Thyroid gland (tissue), 4 donors: Measurements from ENCODE around the gene ATP6V1C2.

ENCODE experiments used
- POLR2A ChIP-seq, 2 donors: fragments of 450-650 bp; IDR thresholded peaks; one replicate each; pipeline ENCODE4 v1.6.1; 2017; ENCODE audit warnings: antibody characterized with exemption in 2 of 2, mild to moderate bottlenecking in 2 of 2, moderate library complexity in 1 of 2
- TF ChIP-seq, protein P1 (sequence below), 6 experiments: fragments of 200-600 bp in 3 of 6; fragments of 450-650 bp in 3 of 6; sonication (generic) in 3 of 6; IDR thresholded peaks; one replicate each; pipeline ENCODE4 v1.5.1; 2016 to 2019; ENCODE audit warnings: antibody characterized with exemption in 6 of 6, mild to moderate bottlenecking in 2 of 6, inconsistent platforms in 1 of 6, moderate library complexity in 1 of 6

DNA sequence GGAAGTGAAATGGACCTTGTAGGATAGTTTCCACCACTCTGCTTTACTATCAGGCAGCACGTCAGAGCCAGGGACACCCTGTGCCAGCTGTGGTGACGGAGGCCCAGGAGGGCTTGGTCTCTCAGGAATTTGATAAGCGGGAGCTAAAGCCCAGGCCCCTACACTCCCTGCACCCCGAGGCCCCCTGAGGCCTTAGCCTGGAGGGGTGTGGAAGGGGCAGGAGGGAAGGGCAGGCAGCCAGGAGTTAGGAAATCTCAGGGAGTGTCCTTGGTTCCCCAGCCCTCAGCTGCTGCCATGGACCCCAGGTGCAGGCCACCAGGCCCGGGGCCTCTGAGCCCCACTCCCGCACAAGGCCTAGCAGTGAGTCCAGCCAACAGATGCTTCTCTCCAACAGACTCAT lies 53.0 kb downstream of the ATP6V1C2 start:
- no peak for TF ChIP-seq POLR2A (IDR thresholded peaks at IDR 0.05)
- TF ChIP-seq, protein P1, sequence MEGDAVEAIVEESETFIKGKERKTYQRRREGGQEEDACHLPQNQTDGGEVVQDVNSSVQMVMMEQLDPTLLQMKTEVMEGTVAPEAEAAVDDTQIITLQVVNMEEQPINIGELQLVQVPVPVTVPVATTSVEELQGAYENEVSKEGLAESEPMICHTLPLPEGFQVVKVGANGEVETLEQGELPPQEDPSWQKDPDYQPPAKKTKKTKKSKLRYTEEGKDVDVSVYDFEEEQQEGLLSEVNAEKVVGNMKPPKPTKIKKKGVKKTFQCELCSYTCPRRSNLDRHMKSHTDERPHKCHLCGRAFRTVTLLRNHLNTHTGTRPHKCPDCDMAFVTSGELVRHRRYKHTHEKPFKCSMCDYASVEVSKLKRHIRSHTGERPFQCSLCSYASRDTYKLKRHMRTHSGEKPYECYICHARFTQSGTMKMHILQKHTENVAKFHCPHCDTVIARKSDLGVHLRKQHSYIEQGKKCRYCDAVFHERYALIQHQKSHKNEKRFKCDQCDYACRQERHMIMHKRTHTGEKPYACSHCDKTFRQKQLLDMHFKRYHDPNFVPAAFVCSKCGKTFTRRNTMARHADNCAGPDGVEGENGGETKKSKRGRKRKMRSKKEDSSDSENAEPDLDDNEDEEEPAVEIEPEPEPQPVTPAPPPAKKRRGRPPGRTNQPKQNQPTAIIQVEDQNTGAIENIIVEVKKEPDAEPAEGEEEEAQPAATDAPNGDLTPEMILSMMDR (IDR thresholded peaks at IDR 0.05), result no peak
